H1 (cell line): ENCODE data around the gene SIRT5. TPM values are rescaled to one million over a fixed set of nuclear protein-coding genes. Genes with fewer than 3 reads are reported as not detected.

Experiments
- CTCF ChIA-PET: fragments of 300-600 bp; sonication (Branson Sonifier 250); formaldehyde crosslinking; loops from one replicate; lab custom pipeline; 2021; ENCODE audit not compliant: partially characterized antibody; lab: Charles Lee
- POLR2A ChIA-PET: fragments of 300-600 bp; sonication (Branson Sonifier 250); formaldehyde crosslinking; loops from one replicate; lab custom pipeline; 2021; ENCODE audit warnings: inconsistent platforms; ENCODE audit not compliant: partially characterized antibody; lab: Charles Lee
- DNase-seq, 2 experiments: peaks; one replicate each; pipeline versions ENCODE4 v3.0.0 to v3.0.0-alpha.2; 2010 to 2022; ENCODE audit warnings: low spot score in 2 of 2, low read depth in 1 of 2, mixed read lengths in 1 of 2
- FAIRE-seq: peaks from 2 replicates; lab custom pipeline; 2011; peaks lifted over from hg19 to GRCh38; lab: Jason Lieb, UNC
- H2AFZ ChIP-seq: 2 replicates; pipeline ENCODE4 v1.8.1; 2012; ENCODE audit warnings: low read length, inconsistent platforms
- H2AK5ac ChIP-seq: 2 replicates; pipeline ENCODE4 v1.6.1; 2013; ENCODE audit warnings: low read depth, low read length
- H2BK120ac ChIP-seq: replicated peaks from 2 replicates; pipeline ENCODE3; 2013; ENCODE audit warnings: low read depth, low read length, inconsistent platforms
- H2BK12ac ChIP-seq: 2 replicates; pipeline ENCODE4 v1.6.1; 2013; ENCODE audit warnings: low read depth, low read length
- H2BK15ac ChIP-seq: 2 replicates; pipeline ENCODE4 v1.6.1; 2013; ENCODE audit warnings: low read length
- H2BK20ac ChIP-seq: 2 replicates; pipeline ENCODE4 v1.6.1; 2013; ENCODE audit warnings: low read length
- H2BK5ac ChIP-seq: 2 replicates; pipeline ENCODE4 v1.6.1; 2013; ENCODE audit warnings: low read depth, low read length
- H3K14ac ChIP-seq: 2 replicates; pipeline ENCODE4 v1.6.1; 2013; ENCODE audit warnings: inconsistent platforms; ENCODE audit not compliant: insufficient read length
- H3K18ac ChIP-seq: 2 replicates; pipeline ENCODE4 v1.6.1; 2013; ENCODE audit warnings: low read length; ENCODE audit errors: extremely low read depth
- H3K23ac ChIP-seq: 2 replicates; pipeline ENCODE4 v1.6.1; 2013; ENCODE audit warnings: inconsistent platforms; ENCODE audit not compliant: insufficient read length
- H3K23me2 ChIP-seq: 2 replicates; pipeline ENCODE4 v1.6.1; 2013; ENCODE audit warnings: low read depth, low read length
- H3K27ac ChIP-seq: 2 replicates; pipeline ENCODE4 v1.6.1; 2011; ENCODE audit warnings: low read depth, low read length, inconsistent platforms
- H3K27me3 ChIP-seq, 4 experiments: replicated peaks in 1 of 4; 1 replicate in 1 of 4; 2 replicates in 3 of 4; pipeline versions ENCODE4 v1.6.1 to v1.8.1; 2011 to 2013; ENCODE audit warnings: low read length in 3 of 4, mild to moderate bottlenecking in 3 of 4, inconsistent platforms in 2 of 4, mixed read lengths in 2 of 4, moderate library complexity in 1 of 4; ENCODE audit not compliant: control insufficient read depth in 3 of 4, insufficient read depth in 3 of 4; ENCODE audit errors: extremely low read depth in 1 of 4
- H3K36me3 ChIP-seq, 4 experiments: 2 replicates each; pipeline versions ENCODE4 v1.6.1 to v1.8.1; 2011 to 2013; ENCODE audit warnings: mild to moderate bottlenecking in 4 of 4, low read length in 3 of 4, moderate library complexity in 2 of 4, control low read depth in 1 of 4, inconsistent platforms in 1 of 4; ENCODE audit not compliant: insufficient read depth in 4 of 4, control insufficient read depth in 2 of 4
- H3K4ac ChIP-seq: replicated peaks from 2 replicates; pipeline ENCODE3; 2013; ENCODE audit warnings: low read length, low read depth, mixed read lengths, inconsistent platforms; ENCODE audit not compliant: insufficient read length
- H3K4me1 ChIP-seq, 4 experiments: replicated peaks in 1 of 4; 1 replicate in 1 of 4; 2 replicates in 3 of 4; pipeline versions ENCODE4 v1.6.1 to v1.8.1; 2011 to 2013; ENCODE audit warnings: low read length in 3 of 4, inconsistent platforms in 2 of 4, mixed read lengths in 1 of 4; ENCODE audit not compliant: insufficient read depth in 4 of 4, control insufficient read depth in 3 of 4
- H3K4me2 ChIP-seq, 2 experiments: 2 replicates each; pipeline versions ENCODE4 v1.6.1 to v1.8.1; 2011 to 2013; ENCODE audit warnings: low read depth in 2 of 2, low read length in 2 of 2, control low read depth in 1 of 2, inconsistent platforms in 1 of 2, mild to moderate bottlenecking in 1 of 2; ENCODE audit not compliant: insufficient read depth in 1 of 2
- H3K4me3 ChIP-seq, 4 experiments: fragments of 200-600, 300-600 bp in 1 of 4; sonication (generic), shearing (Covaris generic), sonication (Bioruptor Twin) in 1 of 4; 2 replicates each; pipeline versions ENCODE4 v1.5.1 to v1.8.1; 2011 to 2016; ENCODE audit warnings: low read length in 4 of 4, low read depth in 3 of 4, control low read depth in 2 of 4, inconsistent platforms in 2 of 4, mild to moderate bottlenecking in 2 of 4, mixed read lengths in 1 of 4, moderate library complexity in 1 of 4; ENCODE audit not compliant: insufficient read depth in 2 of 4; ENCODE audit errors: extremely low read depth in 1 of 4
- H3K56ac ChIP-seq: replicated peaks from 2 replicates; pipeline ENCODE3; 2013; ENCODE audit warnings: low read depth, mild to moderate bottlenecking, mixed read lengths, low read length, inconsistent platforms; ENCODE audit not compliant: insufficient read length
- H3K79me1 ChIP-seq: 2 replicates; pipeline ENCODE4 v1.6.1; 2013; ENCODE audit warnings: low read depth, low read length, control low read depth
- H3K79me2 ChIP-seq, 2 experiments: 2 replicates each; pipeline versions ENCODE4 v1.6.1 to v1.8.1; 2012 to 2013; ENCODE audit warnings: low read length in 2 of 2, mild to moderate bottlenecking in 2 of 2, inconsistent platforms in 1 of 2; ENCODE audit not compliant: insufficient read depth in 2 of 2, control insufficient read depth in 1 of 2
- H3K9ac ChIP-seq, 4 experiments: replicated peaks in 1 of 4; 1 replicate in 1 of 4; 2 replicates in 3 of 4; pipeline versions ENCODE4 v1.6.1 to v1.8.1; 2011 to 2013; ENCODE audit warnings: low read depth in 3 of 4, low read length in 3 of 4, control low read depth in 2 of 4, mild to moderate bottlenecking in 2 of 4, moderate library complexity in 2 of 4, inconsistent platforms in 1 of 4; ENCODE audit errors: extremely low read depth in 1 of 4
- H3K9me3 ChIP-seq, 2 experiments: 2 replicates each; pipeline versions ENCODE4 v1.6.1 to v1.8.1; 2012 to 2013; ENCODE audit warnings: mild to moderate bottlenecking in 2 of 2, moderate library complexity in 2 of 2, control low read depth in 1 of 2, inconsistent platforms in 1 of 2, low read depth in 1 of 2, low read length in 1 of 2, mixed read lengths in 1 of 2; ENCODE audit not compliant: insufficient read depth in 2 of 2
- H4K20me1 ChIP-seq, 2 experiments: replicated peaks in 1 of 2; 2 replicates each; pipeline versions ENCODE3 to v1.8.1; 2011 to 2013; ENCODE audit warnings: inconsistent platforms in 2 of 2, low read length in 2 of 2, mild to moderate bottlenecking in 1 of 2; ENCODE audit not compliant: insufficient read depth in 2 of 2, control insufficient read depth in 1 of 2
- H4K5ac ChIP-seq: 2 replicates; pipeline ENCODE4 v1.6.1; 2013; ENCODE audit warnings: low read length, low read depth, mixed read lengths, inconsistent platforms; ENCODE audit not compliant: insufficient read length
- H4K8ac ChIP-seq: 2 replicates; pipeline ENCODE4 v1.8.0; 2013; ENCODE audit warnings: mild to moderate bottlenecking, moderate library complexity, low read length, inconsistent platforms; ENCODE audit not compliant: insufficient read depth; ENCODE audit errors: extremely low read depth
- H4K91ac ChIP-seq: replicated peaks from 2 replicates; pipeline ENCODE3; 2013; ENCODE audit warnings: low read length, mixed read lengths, inconsistent platforms; ENCODE audit not compliant: insufficient read length
- CBX8 ChIP-seq: fragments of 300-800, 300-1000 bp; sonication (generic); IDR thresholded peaks from 2 replicates; pipeline ENCODE4 v1.7.1; 2016; ENCODE audit warnings: low read depth, low read length, borderline replicate concordance
- CHD2 ChIP-seq: IDR thresholded peaks from 2 replicates; pipeline ENCODE4 v1.6.1; 2012; ENCODE audit warnings: low read length, improper control_type of control experiment
- GTF2F1 ChIP-seq: IDR thresholded peaks from 2 replicates; pipeline ENCODE4 v1.6.1; 2012; ENCODE audit warnings: low read depth, low read length, improper control_type of control experiment, borderline replicate concordance
- JUN ChIP-seq: IDR thresholded peaks from 2 replicates; pipeline ENCODE4 v1.6.1; 2011; ENCODE audit warnings: low read depth, mild to moderate bottlenecking, improper control_type of control experiment, low read length
- NRF1 ChIP-seq: IDR thresholded peaks from 2 replicates; pipeline ENCODE4 v1.6.1; 2011; ENCODE audit warnings: mild to moderate bottlenecking, low read depth, low read length, improper control_type of control experiment
- RAD21 ChIP-seq, 2 experiments: IDR thresholded peaks in 1 of 2; conservative IDR thresholded peaks in 1 of 2; 2 replicates each; pipeline ENCODE4 v1.6.1; 2011; ENCODE audit warnings: low read depth in 2 of 2, low read length in 2 of 2, improper control_type of control experiment in 1 of 2, inconsistent platforms in 1 of 2, mild to moderate bottlenecking in 1 of 2, moderate library complexity in 1 of 2
- TBP ChIP-seq: IDR thresholded peaks from 2 replicates; pipeline ENCODE4 v1.6.1; 2011; ENCODE audit warnings: low read depth, low read length, improper control_type of control experiment
- WGBS, 2 experiments: shearing (Covaris generic) in 1 of 2; methylation state at CpG; one replicate each; pipeline versions ENCODE4 v1.1.6 to v1.1.7; 2013 to 2015; ENCODE audit warnings: low lambda C conversion rate in 2 of 2, mixed read lengths in 2 of 2, inconsistent platforms in 1 of 2, low coverage in 1 of 2, missing lambda C conversion rate in 1 of 2; ENCODE audit not compliant: insufficient replicate concordance in 2 of 2, insufficient coverage in 1 of 2, insufficient read length in 1 of 2; ENCODE audit errors: extremely low coverage in 1 of 2, missing lambda C conversion rate in 1 of 2; 5-methylcytosine and 5-hydroxymethylcytosine counted together
- polyA plus RNA-seq, 7 experiments: library from polyadenylated mRNA; depleted of rRNA in 3 of 7; stranded (reverse) in 5 of 7; unstranded in 2 of 7; fragments of >200 nt in 5 of 7; fragments of 200-250 nt in 2 of 7; gene quantifications; 1 replicate in 5 of 7; 2 replicates in 1 of 7; 4 replicates in 1 of 7; pipeline versions ENCODE4 v1.2.1 to v1.2.3, GENCODE V29; 2011 to 2013; ENCODE audit warnings: missing spikeins in 2 of 7, mixed read lengths in 2 of 7
- total RNA-seq: library from RNA; stranded (reverse); fragmentation: NEBNext Ultra II Directional; extraction: Animal tissue kit (Norgen Biotek cat#: 25700); gene quantifications from 2 replicates; pipeline ENCODE4 v1.2.1, GENCODE V29; 2021

SIRT5 gene
- total and polyA plus RNA-seq, 2 of the 8 experiments (the other 6 are each of a cell fraction or from before 2014, with no cell fraction given), result 7.4 to 14.7 TPM

DNA sequence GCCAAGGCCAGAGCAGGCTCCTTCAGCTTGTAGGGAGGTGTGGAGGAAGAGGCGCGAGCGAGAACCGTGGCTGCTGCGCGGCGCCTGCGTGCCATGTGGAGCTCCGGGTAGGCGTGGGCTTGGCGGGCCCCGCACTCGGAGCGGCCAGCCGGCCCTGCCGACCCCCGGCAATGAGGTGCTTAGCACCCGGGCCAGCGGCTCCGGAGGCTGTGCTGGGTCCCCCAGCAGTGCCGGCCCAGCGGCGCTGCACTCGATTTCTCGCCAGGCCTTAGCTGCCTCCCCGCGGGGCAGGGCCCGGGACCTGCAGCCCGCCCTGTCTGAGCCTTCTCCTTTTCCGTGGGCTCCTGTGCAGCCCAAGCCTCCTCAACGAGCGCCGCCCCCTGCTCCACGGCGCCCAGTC lies 32.9 kb upstream of the SIRT5 start:
- Histone ChIP-seq H3K14ac (no peak overlapping the region), H3K23ac (no peak overlapping the region), H3K56ac (no peak overlapping the region), H3K9me3 (0 out of 4 replicates have a peak, but pooled peaks cover 2 to 3% of the 10 kb centered on the region in 2 experiments), H4K91ac (no peak overlapping the region), H3K27me3 (no peaks in the 10 kb centered on the region), H3K18ac (no peak overlapping the region), H3K4me1 (peaks cover 0 to 10% (median 2%) of the 10 kb centered on the region in 4 experiments; a peak in 3 of 7 replicates), H2BK12ac (no peak overlapping the region), H3K4me3 (no peak overlapping the region), H3K4ac (no peak overlapping the region), H4K20me1 (no peaks in the 10 kb centered on the region), H3K79me2 (no peaks in the 10 kb centered on the region), H2BK15ac (no peak overlapping the region), H3K23me2 (no peaks in the 10 kb centered on the region), H2BK5ac (no peak overlapping the region), H2BK120ac (no peak overlapping the region), H3K9ac (no peak overlapping the region), H2AK5ac (no peak overlapping the region), H3K79me1 (no peaks in the 10 kb centered on the region), H3K36me3 (no peaks in the 10 kb centered on the region), H4K5ac (no peak overlapping the region), H2AFZ (no peak overlapping the region), H4K8ac (no peak overlapping the region), H3K4me2 (no peak overlapping the region), H3K27ac (no peak overlapping the region), H2BK20ac (no peak overlapping the region)
- TF ChIP-seq TBP (no peak), CBX8 (no peak), NRF1 (no peak), GTF2F1 (no peak), JUN (no peak), RAD21 (IDR thresholded peaks at IDR 0.05 in 1 of 2, conservative IDR thresholded peaks at IDR 0.05 in 1 of 2; ENCODE audit: low read depth in 2 of 2, low read length in 2 of 2) (no peak), CHD2 (no peak)
- WGBS, 2 experiments, result 95% methylated on average over 26 of the region's 35 CpGs; no CpG with 5 or more reads in 1 of the 2 experiments
- FAIRE-seq (no peak), DNase-seq (no peak)
- CTCF ChIA-PET, result interaction anchor here (0.6 to 1.4 kb wide), 3 partner anchors 10 to 227 kb away, joined by 3 to 4 read pairs (median 4); no protein-coding TSS in a partner anchor
- POLR2A ChIA-PET, result interaction anchor here (1.2 kb wide), 1 partner anchor 201 kb away, joined by 3 read pairs; no protein-coding TSS in a partner anchor
